Memory B cell (primary cell): ENCODE results near the gene ADM5.

ENCODE experiments used
- ATAC-seq: fragments of 150-1000 bp; cut with Tn5 transposase; 2 replicates; pipeline ENCODE4 v1.10.0; 2021; ENCODE audit warnings: low read depth, mild to moderate bottlenecking, moderate library complexity
- DNase-seq, 2 donors: peaks; one replicate each; pipeline ENCODE4 v3.0.0; 2022; ENCODE audit warnings: low spot score in 2 of 2
- H3K27ac Mint-ChIP-seq: one replicate; pipeline ENCODE4 v1.8.0; 2022; ENCODE audit warnings: mild to moderate bottlenecking, moderate library complexity, mixed read lengths
- H3K27me3 Mint-ChIP-seq: one replicate; pipeline ENCODE4 v1.8.0; 2022; ENCODE audit warnings: mixed read lengths
- H3K36me3 Mint-ChIP-seq: one replicate; pipeline ENCODE4 v1.8.0; 2022; ENCODE audit warnings: mild to moderate bottlenecking, mixed read lengths
- H3K4me1 Mint-ChIP-seq: one replicate; pipeline ENCODE4 v1.8.0; 2022; ENCODE audit warnings: mixed read lengths
- H3K4me3 Mint-ChIP-seq: one replicate; pipeline ENCODE4 v1.8.0; 2022; ENCODE audit warnings: mild to moderate bottlenecking, moderate library complexity, mixed read lengths
- H3K9me3 Mint-ChIP-seq: one replicate; pipeline ENCODE4 v1.8.0; 2022; ENCODE audit warnings: mixed read lengths

ADM5 gene

GRCh38 chr19:49653466-49653806, 36.0 kb upstream of the ADM5 start:
- Mint-ChIP-seq H3K4me3 (no peak overlapping the region), H3K4me1 (peaks cover 3% of the 10 kb centered on the region), H3K9me3 (no peaks in the 10 kb centered on the region), H3K36me3 (peaks cover 17% of the 10 kb centered on the region), H3K27me3 (no peaks in the 10 kb centered on the region), H3K27ac (no peak overlapping the region)
- ATAC-seq (no peak), DNase-seq (no peak)

DNA sequence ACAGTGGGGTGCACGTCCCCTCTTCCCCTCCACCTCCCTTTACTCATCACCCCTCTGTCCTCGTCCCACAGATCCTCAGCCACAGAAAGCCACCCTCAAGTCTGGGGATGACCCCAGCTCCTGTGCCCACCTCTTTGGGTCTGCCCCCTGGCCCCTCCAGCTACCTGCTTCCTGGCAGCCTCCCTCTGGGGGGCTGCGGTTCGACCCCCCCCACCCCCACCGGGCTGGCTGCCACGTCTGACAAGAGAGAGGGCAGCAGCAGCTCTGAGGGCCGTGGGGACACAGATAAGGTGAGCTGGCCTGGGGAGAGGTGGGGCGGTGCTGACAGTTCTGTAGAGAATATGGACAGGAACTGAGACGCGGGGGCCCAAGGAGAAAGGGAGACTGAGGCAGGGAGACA, 34.8 kb upstream of the ADM5 start:
- no peaks in the 10 kb centered on the region for H3K27me3 Mint-ChIP-seq
- no peak overlapping the region for H3K4me3 Mint-ChIP-seq
- peaks cover 20% of the 10 kb centered on the region for H3K36me3 Mint-ChIP-seq
- H3K4me1 Mint-ChIP-seq: peaks cover 3% of the 10 kb centered on the region
- H3K9me3 Mint-ChIP-seq: no peaks in the 10 kb centered on the region
- no peak for ATAC-seq
- DNase-seq: no peak
- H3K27ac Mint-ChIP-seq: no peak overlapping the region

DNA sequence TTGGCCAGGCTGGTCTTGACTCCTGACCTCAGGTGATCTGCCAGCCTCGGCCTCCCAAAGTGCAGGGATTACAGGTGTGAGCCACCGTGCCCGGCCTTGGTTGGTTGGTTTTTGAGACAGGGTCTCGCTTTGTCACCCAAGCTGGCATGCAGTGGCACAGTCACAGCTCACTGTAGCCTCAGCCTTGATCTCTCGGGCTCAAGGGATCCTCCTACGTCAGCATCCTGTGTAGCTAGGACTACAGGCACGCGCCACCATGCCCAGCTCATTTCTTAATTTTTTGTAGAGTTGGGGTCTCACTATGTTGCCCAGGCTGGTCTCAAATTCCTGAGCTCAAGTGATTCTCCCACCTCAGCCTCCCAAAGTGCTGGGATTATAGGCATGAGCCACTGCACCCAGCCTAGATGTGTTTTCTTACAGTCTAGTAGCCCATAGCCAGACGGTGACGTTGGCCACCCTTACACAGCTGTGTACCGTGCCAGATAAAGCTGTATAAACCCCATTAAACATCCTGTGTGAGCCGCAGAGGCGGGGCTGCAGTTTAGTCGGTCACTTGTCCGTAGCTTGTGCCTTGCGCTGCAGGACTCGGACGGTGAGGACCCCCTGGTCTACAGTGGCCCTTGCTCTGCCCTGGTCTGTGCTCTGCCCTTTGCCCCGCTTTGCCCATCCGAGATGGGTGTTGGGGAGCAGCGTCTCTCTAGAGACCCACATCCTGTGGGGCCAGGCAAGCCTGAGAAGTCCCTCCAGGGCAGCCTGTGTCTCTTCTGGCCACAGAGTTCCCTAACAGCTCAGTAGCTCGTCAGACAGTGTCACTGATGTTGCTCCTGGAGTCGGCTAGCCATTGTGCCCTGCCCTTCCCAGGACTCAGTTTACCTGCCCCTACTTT, 33.6 kb upstream of the ADM5 start:
- no peaks in the 10 kb centered on the region for H3K9me3 Mint-ChIP-seq
- no peak overlapping the region for H3K4me3 Mint-ChIP-seq
- H3K27ac Mint-ChIP-seq: peak overlapping the region; percentile 73
- no peaks in the 10 kb centered on the region for H3K27me3 Mint-ChIP-seq
- H3K36me3 Mint-ChIP-seq: peaks cover 20% of the 10 kb centered on the region
- DNase-seq (no peak), ATAC-seq (no peak)
- H3K4me1 Mint-ChIP-seq: peaks cover 3% of the 10 kb centered on the region

- peaks cover 20% of the 10 kb centered on the region for H3K36me3 Mint-ChIP-seq
- H3K4me3 Mint-ChIP-seq: no peak overlapping the region
- H3K27ac Mint-ChIP-seq: no peak overlapping the region
These were observed 32.8 kb upstream of the ADM5 start for GRCh38 chr19:49656456-49657109.

DNA sequence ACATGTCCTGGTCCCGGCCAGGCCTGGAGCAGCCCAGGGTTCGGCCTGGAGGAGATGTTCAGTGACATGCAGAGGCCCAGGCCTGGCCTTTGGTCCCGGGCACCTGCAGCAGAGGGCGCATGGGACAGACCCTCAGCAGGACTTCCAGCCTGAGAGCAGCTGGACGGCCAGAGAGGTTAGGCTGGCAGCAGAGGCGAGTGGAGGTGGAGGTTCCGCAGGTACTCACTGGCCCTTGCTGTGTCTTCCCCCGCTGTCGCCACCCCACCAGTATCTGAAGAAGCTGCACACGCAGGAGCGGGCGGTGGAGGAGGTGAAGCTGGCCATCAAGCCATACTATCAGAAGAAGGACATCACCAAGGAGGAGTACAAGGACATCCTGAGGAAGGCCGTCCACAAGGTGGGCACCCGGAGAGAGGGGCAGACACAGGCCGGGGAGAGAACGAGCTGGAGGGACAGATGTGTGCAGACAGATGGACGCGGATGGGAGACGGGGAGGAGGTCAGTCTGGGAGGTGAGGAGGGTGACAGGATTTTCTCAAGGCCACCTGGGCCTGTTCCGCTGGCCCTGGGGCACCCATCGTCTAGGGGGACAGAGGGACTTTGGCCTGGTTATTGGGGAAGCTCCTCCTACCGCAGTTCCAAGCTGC, 31.8 kb upstream of the ADM5 start:
- peaks cover 20% of the 10 kb centered on the region for H3K36me3 Mint-ChIP-seq
- no peak overlapping the region for H3K27ac Mint-ChIP-seq
- no peak for DNase-seq
- ATAC-seq: no peak
- no peaks in the 10 kb centered on the region for H3K27me3 Mint-ChIP-seq
- H3K4me3 Mint-ChIP-seq: no peak overlapping the region
- peaks cover 4% of the 10 kb centered on the region for H3K4me1 Mint-ChIP-seq
- H3K9me3 Mint-ChIP-seq: no peaks in the 10 kb centered on the region

More at GRCh38 chr19:49656456-49657109, 32.8 kb upstream of the ADM5 start:
- ATAC-seq: no peak
- peaks cover 3% of the 10 kb centered on the region for H3K4me1 Mint-ChIP-seq
- DNase-seq: no peak
- no peaks in the 10 kb centered on the region for H3K27me3 Mint-ChIP-seq
- no peaks in the 10 kb centered on the region for H3K9me3 Mint-ChIP-seq

- DNase-seq (no peak), ATAC-seq (no peak)
- Mint-ChIP-seq H3K4me3 (no peak overlapping the region), H3K36me3 (peaks cover 19% of the 10 kb centered on the region), H3K9me3 (no peaks in the 10 kb centered on the region), H3K4me1 (peaks cover 8% of the 10 kb centered on the region), H3K27me3 (no peaks in the 10 kb centered on the region), H3K27ac (no peak overlapping the region)
These were observed 31.3 kb upstream of the ADM5 start for GRCh38 chr19:49658139-49658517.

DNA sequence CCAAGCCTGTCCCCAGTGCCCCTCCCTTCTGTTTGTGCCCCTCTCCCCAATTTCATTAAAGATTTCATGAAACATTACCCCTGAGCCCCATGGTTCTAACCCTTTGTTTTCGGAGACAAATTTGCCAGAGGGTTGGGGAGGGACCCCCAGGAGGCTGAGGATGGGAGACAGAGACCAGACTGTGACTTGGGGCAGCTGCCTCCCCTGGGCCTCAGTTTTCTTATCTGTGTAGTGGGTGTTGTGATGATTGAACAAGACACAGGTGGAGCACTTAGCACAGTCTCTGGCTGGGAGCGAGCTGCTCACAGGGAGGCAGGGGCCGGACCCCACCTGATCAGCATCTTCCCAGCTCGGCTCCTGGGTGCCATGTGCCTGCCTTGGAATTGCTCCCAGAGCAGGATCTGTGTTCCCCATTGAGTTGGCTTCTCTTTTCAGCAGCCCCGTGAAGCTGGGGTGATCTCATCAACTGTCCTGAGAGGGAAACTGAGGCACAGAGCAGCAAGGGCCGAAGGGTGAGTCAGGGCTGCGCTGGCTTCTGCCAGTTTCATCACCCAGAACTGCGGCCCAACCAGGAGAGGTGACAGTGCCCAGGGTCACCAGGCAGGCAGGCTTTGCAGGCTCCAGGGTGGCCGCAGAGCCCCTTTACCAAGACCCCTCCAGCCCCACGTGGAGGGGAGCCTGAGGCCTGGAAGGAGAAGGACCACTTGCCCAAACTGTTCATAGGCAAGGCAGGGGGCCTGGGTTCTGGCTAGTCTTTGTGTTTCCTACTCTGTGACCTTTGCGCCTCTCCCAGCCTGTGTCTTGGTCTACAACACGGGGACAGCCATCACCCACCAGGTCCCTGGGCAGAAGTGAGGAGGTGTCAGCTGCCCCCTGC, 30.6 kb upstream of the ADM5 start:
- DNase-seq (no peak), ATAC-seq (no peak)
- Mint-ChIP-seq H3K4me3 (no peak overlapping the region), H3K27me3 (no peaks in the 10 kb centered on the region), H3K9me3 (no peaks in the 10 kb centered on the region), H3K4me1 (peaks cover 8% of the 10 kb centered on the region), H3K27ac (no peak overlapping the region), H3K36me3 (peaks cover 19% of the 10 kb centered on the region)

- Mint-ChIP-seq H3K36me3 (peaks cover 13% of the 10 kb centered on the region), H3K9me3 (no peaks in the 10 kb centered on the region), H3K27me3 (no peaks in the 10 kb centered on the region), H3K4me3 (no peak overlapping the region), H3K27ac (no peak overlapping the region), H3K4me1 (peaks cover 17% of the 10 kb centered on the region)
- ATAC-seq (no peak), DNase-seq (no peak)
These were observed 28.9 kb upstream of the ADM5 start for GRCh38 chr19:49660338-49660961.

DNA sequence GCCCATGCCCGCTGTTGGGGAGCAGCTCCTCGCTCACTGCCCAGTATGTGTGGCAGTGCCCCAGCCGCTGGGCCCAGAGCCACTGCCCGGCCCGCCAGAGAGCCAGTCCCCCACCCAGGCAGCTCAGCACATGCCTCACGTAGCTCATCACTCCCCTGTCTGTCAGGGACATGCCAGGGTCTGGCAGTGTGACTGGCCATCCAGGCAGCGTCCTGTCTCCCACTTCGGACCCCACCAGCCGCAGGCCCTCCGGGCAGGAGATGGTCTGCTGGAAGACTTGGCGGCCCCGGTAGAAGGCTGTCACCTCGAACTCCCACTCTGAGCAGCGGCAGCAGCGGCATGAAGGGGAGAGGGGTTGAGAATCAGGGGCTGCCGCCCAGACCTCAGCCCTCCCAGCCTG, 27.4 kb upstream of the ADM5 start:
- DNase-seq: no peak
- ATAC-seq: no peak
- Mint-ChIP-seq H3K27me3 (no peaks in the 10 kb centered on the region), H3K27ac (no peak overlapping the region), H3K9me3 (no peaks in the 10 kb centered on the region), H3K36me3 (peaks cover 13% of the 10 kb centered on the region), H3K4me1 (peaks cover 26% of the 10 kb centered on the region), H3K4me3 (no peak overlapping the region)

DNA sequence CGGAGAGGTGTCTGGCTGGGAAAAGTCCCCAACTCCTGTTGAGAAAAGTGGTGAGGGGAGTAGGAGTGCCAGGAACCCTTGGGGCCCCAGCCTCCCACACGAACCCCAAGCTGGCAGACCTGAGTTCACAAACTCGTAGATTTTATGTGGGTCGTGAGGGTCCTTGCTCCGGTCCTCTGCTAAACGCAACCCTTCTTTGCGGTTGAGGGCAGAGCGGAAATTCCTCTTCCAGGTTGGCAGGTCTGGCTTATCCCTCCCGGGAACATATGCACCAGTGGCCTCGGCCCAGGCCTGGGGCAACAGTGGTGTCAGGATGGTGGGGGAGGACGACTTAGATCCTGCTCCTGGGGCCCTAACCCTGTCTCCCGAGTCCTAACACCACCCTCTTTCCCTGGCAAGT, 26.2 kb upstream of the ADM5 start:
- Mint-ChIP-seq H3K27me3 (no peaks in the 10 kb centered on the region), H3K9me3 (no peaks in the 10 kb centered on the region), H3K4me3 (peak overlapping the region; percentile 37), H3K36me3 (peaks cover 10% of the 10 kb centered on the region), H3K27ac (peak overlapping the region; percentile 90), H3K4me1 (peaks cover 27% of the 10 kb centered on the region)
- ATAC-seq: no peak
- no peak for DNase-seq

DNA sequence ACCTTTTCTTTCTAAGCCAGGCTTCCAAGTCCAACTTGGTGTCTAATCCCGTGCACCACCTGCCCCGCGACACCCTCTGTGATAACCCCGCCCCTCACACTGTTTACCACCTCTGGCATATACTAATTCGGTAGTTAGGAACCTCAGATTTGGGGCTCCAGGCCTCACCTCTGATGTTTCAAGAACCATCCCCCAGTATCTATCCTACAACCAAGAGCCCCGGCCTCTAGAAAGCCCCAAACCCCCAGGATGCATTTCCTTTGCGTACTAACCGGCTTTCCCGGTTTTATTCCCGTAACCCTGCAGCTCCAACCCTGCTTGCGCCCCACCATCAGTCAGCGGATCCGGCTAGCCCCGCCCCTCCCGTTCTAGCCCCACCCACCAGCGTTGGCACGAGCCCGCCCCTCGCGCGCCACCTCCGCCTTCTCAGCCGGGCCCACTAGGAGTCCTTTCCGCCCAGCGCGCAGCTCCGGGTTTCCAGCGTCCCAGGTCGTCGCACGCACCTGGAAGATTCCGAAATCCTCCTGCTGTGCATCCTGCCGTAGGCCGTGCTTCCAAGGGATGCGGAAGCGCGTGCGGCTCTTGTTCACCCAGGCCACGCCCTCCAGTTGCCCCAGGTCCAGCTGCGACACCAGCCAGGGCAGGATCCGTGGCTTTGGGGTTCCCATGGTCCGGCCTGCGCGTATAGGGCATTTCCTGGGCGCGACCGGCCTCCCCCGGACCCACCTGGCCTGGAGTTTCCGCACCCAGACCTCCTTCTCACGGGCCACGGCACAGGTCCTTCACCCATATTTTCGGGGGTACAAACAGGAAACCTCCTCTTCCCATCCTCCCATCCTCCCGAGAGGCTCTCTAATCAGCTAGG, 25.0 kb upstream of the ADM5 start:
- ATAC-seq (peak; percentile 55), DNase-seq (peak; percentile 76 to 80)
- Mint-ChIP-seq H3K27ac (peak overlapping the region; percentile 90), H3K27me3 (no peaks in the 10 kb centered on the region), H3K4me1 (peaks cover 27% of the 10 kb centered on the region), H3K4me3 (peak overlapping the region; percentile 95), H3K9me3 (no peaks in the 10 kb centered on the region), H3K36me3 (peaks cover 7% of the 10 kb centered on the region)

- H3K4me3 Mint-ChIP-seq: peak overlapping the region; percentile 95
- no peaks in the 10 kb centered on the region for H3K27me3 Mint-ChIP-seq
- H3K4me1 Mint-ChIP-seq: peaks cover 27% of the 10 kb centered on the region
- no peaks in the 10 kb centered on the region for H3K9me3 Mint-ChIP-seq
- ATAC-seq (no peak), DNase-seq (no peak)
- peak overlapping the region; percentile 90 for H3K27ac Mint-ChIP-seq
- peaks cover 7% of the 10 kb centered on the region for H3K36me3 Mint-ChIP-seq
These were observed 24.4 kb upstream of the ADM5 start for GRCh38 chr19:49665036-49665350.
